Measurements from ENCODE around the gene PKIG. TPM values are rescaled to one million over a fixed set of nuclear protein-coding genes. Genes with fewer than 3 reads are reported as not detected.
"Not testable (repeated sequence)": the region's sequence is repeated elsewhere in the genome, so short reads cannot be mapped to it uniquely, and the experiment has no call there.

The PKIG gene
- total RNA-seq, 1 donor from 2014 or later, result 40.6 TPM

GRCh38 chr20:44587035-44587980, 4.9 kb downstream of the PKIG start:
- Mint-ChIP-seq H3K9me3 (no peaks in the 10 kb centered on the region), H3K4me1 (peaks cover 7% of the 10 kb centered on the region), H3K27ac (no peak overlapping the region), H3K36me3 (peaks cover 8% of the 10 kb centered on the region), H3K27me3 (ENCODE audit: insufficient read depth, low read depth) (no peaks in the 10 kb centered on the region), H3K4me3 (no peak overlapping the region)
- peaks cover 3% of the 10 kb centered on the region for H4K20me1 ChIP-seq (ENCODE audit: low read depth)
- DNase-seq (ENCODE audit: low spot score), result no peak
- H3K4me2 ChIP-seq, result no peak overlapping the region
- H3K9me3 ChIP-seq (ENCODE audit: low read depth), result no peaks in the 10 kb centered on the region
- H2AFZ ChIP-seq (replicated peaks), result no peak overlapping the region
- no peaks in the 10 kb centered on the region for H3F3A ChIP-seq (ENCODE audit: low read depth)
- H3K27me3 ChIP-seq, result no peaks in the 10 kb centered on the region
- H3K4me1 ChIP-seq, result peaks cover 9% of the 10 kb centered on the region
- no peaks in the 10 kb centered on the region for H3K36me3 ChIP-seq
- H3K79me2 ChIP-seq (ENCODE audit: low read depth), result no peaks in the 10 kb centered on the region
- TF ChIP-seq, protein P1, sequence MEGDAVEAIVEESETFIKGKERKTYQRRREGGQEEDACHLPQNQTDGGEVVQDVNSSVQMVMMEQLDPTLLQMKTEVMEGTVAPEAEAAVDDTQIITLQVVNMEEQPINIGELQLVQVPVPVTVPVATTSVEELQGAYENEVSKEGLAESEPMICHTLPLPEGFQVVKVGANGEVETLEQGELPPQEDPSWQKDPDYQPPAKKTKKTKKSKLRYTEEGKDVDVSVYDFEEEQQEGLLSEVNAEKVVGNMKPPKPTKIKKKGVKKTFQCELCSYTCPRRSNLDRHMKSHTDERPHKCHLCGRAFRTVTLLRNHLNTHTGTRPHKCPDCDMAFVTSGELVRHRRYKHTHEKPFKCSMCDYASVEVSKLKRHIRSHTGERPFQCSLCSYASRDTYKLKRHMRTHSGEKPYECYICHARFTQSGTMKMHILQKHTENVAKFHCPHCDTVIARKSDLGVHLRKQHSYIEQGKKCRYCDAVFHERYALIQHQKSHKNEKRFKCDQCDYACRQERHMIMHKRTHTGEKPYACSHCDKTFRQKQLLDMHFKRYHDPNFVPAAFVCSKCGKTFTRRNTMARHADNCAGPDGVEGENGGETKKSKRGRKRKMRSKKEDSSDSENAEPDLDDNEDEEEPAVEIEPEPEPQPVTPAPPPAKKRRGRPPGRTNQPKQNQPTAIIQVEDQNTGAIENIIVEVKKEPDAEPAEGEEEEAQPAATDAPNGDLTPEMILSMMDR (IDR thresholded peaks at IDR 0.05), result no peak
- TF ChIP-seq EZH2 (IDR thresholded peaks at IDR 0.05), result no peak
- no peak for TF ChIP-seq EZH2phosphoT487 (IDR thresholded peaks at IDR 0.05)
- H3K9ac ChIP-seq, result no peak overlapping the region
- H3K4me3 ChIP-seq, result no peak overlapping the region
- no peak overlapping the region for H3K27ac ChIP-seq

GRCh38 chr20:44588321-44588720, 5.9 kb downstream of the PKIG start:
- not testable (repeated sequence) for H3K9ac ChIP-seq; H3K79me2 ChIP-seq (ENCODE audit: low read depth); H3K4me3 Mint-ChIP-seq; H3K27ac ChIP-seq; H3K27me3 Mint-ChIP-seq (ENCODE audit: insufficient read depth, low read depth); DNase-seq (ENCODE audit: low spot score); H3F3A ChIP-seq (ENCODE audit: low read depth); H2AFZ ChIP-seq (replicated peaks); H3K4me2 ChIP-seq; H3K36me3 ChIP-seq; H3K4me1 ChIP-seq; H3K4me1 Mint-ChIP-seq; H4K20me1 ChIP-seq (ENCODE audit: low read depth); H3K36me3 Mint-ChIP-seq; H3K27me3 ChIP-seq; H3K27ac Mint-ChIP-seq; H3K9me3 Mint-ChIP-seq; H3K4me3 ChIP-seq; H3K9me3 ChIP-seq (ENCODE audit: low read depth)

DNA sequence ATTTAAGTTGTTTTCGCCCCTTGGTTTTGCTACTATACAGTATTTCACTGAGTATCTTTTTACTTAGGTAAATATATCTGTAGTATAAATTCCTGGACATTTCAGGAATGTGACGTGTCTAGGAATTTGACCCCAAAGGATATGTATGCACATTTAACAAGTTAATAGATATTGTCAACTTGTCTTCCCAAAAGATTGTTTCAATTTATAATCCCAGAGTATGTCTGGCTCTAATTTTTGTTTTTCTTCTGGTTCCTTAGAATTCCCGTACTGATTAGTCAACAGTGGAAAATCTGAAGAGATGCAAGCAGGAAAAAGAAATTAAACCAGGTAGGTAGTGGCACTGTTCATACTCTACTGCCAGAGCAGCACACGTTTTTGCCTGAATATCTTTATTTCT, 7.2 kb downstream of the PKIG start:
- peaks cover 3% of the 10 kb centered on the region for H4K20me1 ChIP-seq (ENCODE audit: low read depth)
- H3K79me2 ChIP-seq (ENCODE audit: low read depth), result no peaks in the 10 kb centered on the region
- no peak overlapping the region for H3K27ac ChIP-seq
- H3K9me3 ChIP-seq (ENCODE audit: low read depth), result no peaks in the 10 kb centered on the region
- H2AFZ ChIP-seq (replicated peaks), result no peak overlapping the region
- H3K36me3 Mint-ChIP-seq, result peaks cover 10% of the 10 kb centered on the region
- no peaks in the 10 kb centered on the region for H3K27me3 Mint-ChIP-seq (ENCODE audit: insufficient read depth, low read depth)
- no peak for TF ChIP-seq EZH2 (IDR thresholded peaks at IDR 0.05)
- TF ChIP-seq, protein P1 (IDR thresholded peaks at IDR 0.05), result no peak
- no peak for TF ChIP-seq EZH2phosphoT487 (IDR thresholded peaks at IDR 0.05)
- H3F3A ChIP-seq (ENCODE audit: low read depth), result no peaks in the 10 kb centered on the region
- no peaks in the 10 kb centered on the region for H3K27me3 ChIP-seq
- DNase-seq (ENCODE audit: low spot score), result no peak
- H3K4me1 ChIP-seq, result no peaks in the 10 kb centered on the region
- H3K9me3 Mint-ChIP-seq, result no peaks in the 10 kb centered on the region
- H3K4me2 ChIP-seq, result no peak overlapping the region
- H3K4me1 Mint-ChIP-seq, result no peaks in the 10 kb centered on the region
- H3K4me3 Mint-ChIP-seq, result no peak overlapping the region
- no peaks in the 10 kb centered on the region for H3K36me3 ChIP-seq
- H3K9ac ChIP-seq, result no peak overlapping the region
- no peak overlapping the region for H3K27ac Mint-ChIP-seq
- H3K4me3 ChIP-seq, result no peak overlapping the region
